Tibial artery (tissue), 4 donors: Measurements from ENCODE around the gene SEL1L3.
A peak's percentile ranks its signal among the peaks of the same experiment; 100 is the strongest.
"Not testable (repeated sequence)": the region's sequence is repeated elsewhere in the genome, so short reads cannot be mapped to it uniquely, and the experiment has no call there.

ENCODE experiments used
- DNase-seq, 2 donors: peaks; one replicate each; pipeline ENCODE4 v3.0.0-alpha.2; 2019
- H3K27ac ChIP-seq, 2 donors: fragments of 200-600 bp; sonication (generic) in 1 of 2; 1 replicate in 1 of 2; 2 replicates in 1 of 2; pipeline ENCODE4 v1.5.1; 2018 to 2019; ENCODE audit warnings: mild to moderate bottlenecking in 1 of 2
- H3K27me3 ChIP-seq, 2 donors: fragments of 200-600 bp; sonication (generic) in 1 of 2; one replicate each; pipeline versions ENCODE4 v1.5.1 to v1.6.0; 2016 to 2019
- H3K36me3 ChIP-seq, 3 donors: fragments of 200-600 bp; sonication (generic) in 2 of 3; one replicate each; pipeline ENCODE4 v1.5.1; 2016 to 2019; ENCODE audit warnings: mild to moderate bottlenecking in 2 of 3
- H3K4me1 ChIP-seq, 4 donors: fragments of 200-600 bp; sonication (generic) in 2 of 4; 1 replicate in 3 of 4; 2 replicates in 1 of 4; pipeline ENCODE4 v1.5.1; 2016 to 2019
- H3K4me3 ChIP-seq, 2 donors: fragments of 200-600 bp; sonication (generic) in 1 of 2; 1 replicate in 1 of 2; 2 replicates in 1 of 2; pipeline ENCODE4 v1.5.1; 2018 to 2019; ENCODE audit warnings: mild to moderate bottlenecking in 2 of 2
- H3K9me3 ChIP-seq, 3 donors: fragments of 200-600 bp; sonication (generic) in 1 of 3; one replicate each; pipeline ENCODE4 v1.5.1; 2016 to 2019
- intact Hi-C: fragments of 100-400 bp; cut with DNase I; formaldehyde crosslinking; loops from one replicate; pipeline ENCODE4 v1.15.0; 2023; ENCODE audit warnings: low total_unique reads
- TF ChIP-seq, protein P1 (sequence below), 2 experiments: fragments of 200-600 bp in 1 of 2; fragments of 450-650 bp in 1 of 2; IDR thresholded peaks; one replicate each; pipeline ENCODE4 v1.5.1; 2017 to 2019; ENCODE audit warnings: antibody characterized with exemption in 2 of 2, mild to moderate bottlenecking in 1 of 2, moderate library complexity in 1 of 2

SEL1L3 gene

DNA sequence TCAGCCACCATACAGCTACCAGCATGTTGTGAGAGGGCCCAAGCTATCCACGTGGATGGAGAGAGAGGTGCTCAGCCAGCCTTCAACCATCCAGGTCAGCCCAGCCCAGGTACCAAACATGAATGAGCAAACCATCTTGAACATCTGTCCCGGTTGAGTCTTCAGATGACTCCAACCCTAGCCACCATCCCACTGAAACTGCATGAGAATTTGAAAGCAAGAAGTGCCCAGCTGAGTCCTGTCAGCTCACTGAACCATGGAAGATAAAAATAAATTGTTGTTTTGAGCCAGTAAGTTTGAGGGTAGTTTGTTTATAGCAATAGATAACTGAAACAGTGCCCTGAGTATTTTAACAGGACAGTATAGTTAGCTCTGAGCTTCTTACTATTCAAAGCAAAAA lies 7.3 kb upstream of the SEL1L3 start:
- Histone ChIP-seq H3K4me3 (no peak overlapping the region), H3K36me3 (no peaks in the 10 kb centered on the region), H3K27ac (no peak overlapping the region), H3K4me1 (no peaks in the 10 kb centered on the region), H3K27me3 (no peaks in the 10 kb centered on the region), H3K9me3 (no peaks in the 10 kb centered on the region)
- intact Hi-C loops, result no loop called here
- no peak for DNase-seq
- TF ChIP-seq, protein P1, sequence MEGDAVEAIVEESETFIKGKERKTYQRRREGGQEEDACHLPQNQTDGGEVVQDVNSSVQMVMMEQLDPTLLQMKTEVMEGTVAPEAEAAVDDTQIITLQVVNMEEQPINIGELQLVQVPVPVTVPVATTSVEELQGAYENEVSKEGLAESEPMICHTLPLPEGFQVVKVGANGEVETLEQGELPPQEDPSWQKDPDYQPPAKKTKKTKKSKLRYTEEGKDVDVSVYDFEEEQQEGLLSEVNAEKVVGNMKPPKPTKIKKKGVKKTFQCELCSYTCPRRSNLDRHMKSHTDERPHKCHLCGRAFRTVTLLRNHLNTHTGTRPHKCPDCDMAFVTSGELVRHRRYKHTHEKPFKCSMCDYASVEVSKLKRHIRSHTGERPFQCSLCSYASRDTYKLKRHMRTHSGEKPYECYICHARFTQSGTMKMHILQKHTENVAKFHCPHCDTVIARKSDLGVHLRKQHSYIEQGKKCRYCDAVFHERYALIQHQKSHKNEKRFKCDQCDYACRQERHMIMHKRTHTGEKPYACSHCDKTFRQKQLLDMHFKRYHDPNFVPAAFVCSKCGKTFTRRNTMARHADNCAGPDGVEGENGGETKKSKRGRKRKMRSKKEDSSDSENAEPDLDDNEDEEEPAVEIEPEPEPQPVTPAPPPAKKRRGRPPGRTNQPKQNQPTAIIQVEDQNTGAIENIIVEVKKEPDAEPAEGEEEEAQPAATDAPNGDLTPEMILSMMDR (IDR thresholded peaks at IDR 0.05), result no peak

- Histone ChIP-seq H3K27ac (no peak overlapping the region), H3K4me1 (peaks cover 0 to 6% (median 0%) of the 10 kb centered on the region in 4 donors), H3K4me3 (no peak overlapping the region), H3K9me3 (no peaks in the 10 kb centered on the region), H3K27me3 (peaks cover 0 to 4% of the 10 kb centered on the region in 2 donors), H3K36me3 (no peaks in the 10 kb centered on the region)
- no peak for DNase-seq
- TF ChIP-seq, protein P1 (IDR thresholded peaks at IDR 0.05), result no peak
- intact Hi-C loops, result no loop called here
Observed at GRCh38 chr4:25867781-25868294, 5.0 kb upstream of the SEL1L3 start.

DNA sequence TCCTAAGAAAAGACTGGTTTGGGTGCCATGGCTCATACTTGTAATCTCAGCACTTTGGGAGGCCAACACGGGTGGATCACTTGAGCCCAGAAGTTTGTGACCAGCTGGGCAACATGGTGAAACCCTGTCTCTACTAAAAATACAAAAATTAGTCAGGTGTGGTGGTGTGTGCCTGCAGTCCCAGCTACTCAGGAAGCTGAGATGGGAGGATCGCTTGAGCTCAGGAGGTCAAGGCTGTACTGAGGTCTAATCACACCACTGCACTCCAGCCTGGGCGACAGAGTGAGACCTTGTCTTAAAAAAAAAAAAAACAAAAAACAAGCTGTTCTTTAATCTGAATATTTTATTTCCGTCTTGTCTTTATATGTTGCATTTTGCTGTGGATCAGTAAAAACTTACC lies 3.6 kb upstream of the SEL1L3 start:
- Histone ChIP-seq H3K4me1 (peaks cover 0 to 18% (median 10%) of the 10 kb centered on the region in 4 donors), H3K27me3 (peaks cover 0 to 11% of the 10 kb centered on the region in 2 donors)
- H3K4me3 ChIP-seq, H3K27ac ChIP-seq, DNase-seq, H3K36me3 ChIP-seq, H3K9me3 ChIP-seq, intact Hi-C loops: not testable (repeated sequence)

GRCh38 chr4:25865586-25865985 lies 2.8 kb upstream of the SEL1L3 start:
- H3K27me3 ChIP-seq, result peaks cover 0 to 16% of the 10 kb centered on the region in 2 donors
- H3K9me3 ChIP-seq, result no peaks in the 10 kb centered on the region
- no peak for DNase-seq
- intact Hi-C loops, result no loop called here
- H3K27ac ChIP-seq, result no peak overlapping the region
- H3K4me1 ChIP-seq, result peaks cover 0 to 21% (median 10%) of the 10 kb centered on the region in 4 donors
- TF ChIP-seq, protein P1 (IDR thresholded peaks at IDR 0.05), result no peak
- no peaks in the 10 kb centered on the region for H3K36me3 ChIP-seq
- no peak overlapping the region for H3K4me3 ChIP-seq

GRCh38 chr4:25863831-25864418 lies 1.1 kb upstream of the SEL1L3 start:
- no peak for DNase-seq
- H3K9me3 ChIP-seq, result no peaks in the 10 kb centered on the region
- peaks cover 0 to 32% of the 10 kb centered on the region in 2 donors for H3K27me3 ChIP-seq
- H3K27ac ChIP-seq, result no peak overlapping the region
- H3K36me3 ChIP-seq, result no peaks in the 10 kb centered on the region
- H3K4me1 ChIP-seq, result peaks cover 0 to 21% (median 10%) of the 10 kb centered on the region in 4 donors
- TF ChIP-seq, protein P1 (IDR thresholded peaks at IDR 0.05), result no peak
- no peak overlapping the region for H3K4me3 ChIP-seq
- intact Hi-C loops, result no loop called here

DNA sequence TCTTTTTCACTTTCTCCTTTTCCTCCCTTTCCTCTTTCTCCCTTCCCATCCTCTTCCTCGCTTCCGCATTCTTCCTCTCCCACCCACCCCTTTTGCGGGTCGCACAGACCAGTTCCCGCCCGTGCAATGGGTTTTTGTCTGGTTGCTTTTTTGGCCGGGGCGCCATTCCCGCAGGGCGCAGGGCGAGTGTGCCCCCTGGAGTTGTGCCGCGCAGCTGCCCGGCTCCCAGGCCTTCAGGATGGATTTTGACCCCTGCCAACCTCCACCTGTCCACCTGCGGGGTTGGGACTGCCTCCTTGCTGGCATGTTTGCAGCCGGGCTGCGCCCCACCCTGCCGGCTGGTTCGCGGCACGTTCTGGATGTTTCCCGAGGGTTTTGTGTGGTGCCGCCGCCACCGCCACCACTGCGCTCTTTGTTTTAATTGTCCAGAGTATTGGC lies 578 bp upstream of the SEL1L3 start:
- Histone ChIP-seq H3K4me1 (peaks cover 0 to 21% (median 10%) of the 10 kb centered on the region in 4 donors), H3K27me3 (peaks cover 0 to 37% of the 10 kb centered on the region in 2 donors), H3K27ac (no peak overlapping the region), H3K9me3 (no peaks in the 10 kb centered on the region), H3K4me3 (peak overlapping the region; percentile 49 to 58), H3K36me3 (no peaks in the 10 kb centered on the region)
- intact Hi-C loops, result no loop called here
- DNase-seq, result no peak
- TF ChIP-seq, protein P1 (IDR thresholded peaks at IDR 0.05), result no peak
